GM12878 (cell line): ENCODE measurements around the gene SLC25A29.

ENCODE experiments used
- CEBPB ChIP-seq, 2 experiments: fragments of 150-350 bp in 1 of 2; IDR thresholded peaks; 2 replicates each; pipeline ENCODE4 v1.6.1; 2012 to 2014; ENCODE audit warnings: low read depth in 2 of 2, low read length in 2 of 2, borderline replicate concordance in 1 of 2, inconsistent platforms in 1 of 2
- EP300 ChIP-seq, 2 experiments: fragments of 150-350 bp in 1 of 2; IDR thresholded peaks; 2 replicates each; pipeline ENCODE4 v1.6.1; 2011 to 2012; ENCODE audit warnings: low read depth in 2 of 2, low read length in 2 of 2, borderline replicate concordance in 1 of 2, improper control_type of control experiment in 1 of 2, inconsistent platforms in 1 of 2; ENCODE audit not compliant: control insufficient read depth in 1 of 2
- ETV6 ChIP-seq, 2 experiments: fragments of 450-650 bp in 1 of 2; IDR thresholded peaks in 1 of 2; conservative IDR thresholded peaks in 1 of 2; 2 replicates each; pipeline ENCODE4 v1.6.1; 2014; ENCODE audit warnings: antibody characterized with exemption in 1 of 2, borderline replicate concordance in 1 of 2, low read depth in 1 of 2, mild to moderate bottlenecking in 1 of 2, moderate library complexity in 1 of 2
- FOS ChIP-seq: IDR thresholded peaks from 3 replicates; pipeline ENCODE4 v1.6.1; 2011; ENCODE audit warnings: borderline replicate concordance; ENCODE audit not compliant: insufficient read length; ENCODE audit errors: extremely low read depth
- GATAD2B ChIP-seq: fragments of 450-650 bp; conservative IDR thresholded peaks from 2 replicates; pipeline ENCODE4 v1.6.1; 2017; ENCODE audit warnings: low read depth, mild to moderate bottlenecking, moderate library complexity
- POLR2A ChIP-seq: IDR thresholded peaks from 2 replicates; pipeline ENCODE4 v1.6.1; 2011; ENCODE audit warnings: low read depth, mild to moderate bottlenecking, low read length
- RCOR1 ChIP-seq: conservative IDR thresholded peaks from 2 replicates; pipeline ENCODE4 v1.6.1; 2012; ENCODE audit warnings: low read depth, low read length, improper control_type of control experiment
- SMARCA5 ChIP-seq: fragments of 450-650 bp; IDR thresholded peaks from 2 replicates; pipeline ENCODE4 v1.6.1; 2017; ENCODE audit warnings: mild to moderate bottlenecking
- SMC3 ChIP-seq: IDR thresholded peaks from 2 replicates; pipeline ENCODE4 v1.6.1; 2011; ENCODE audit warnings: low read length, improper control_type of control experiment, borderline replicate concordance
- TCF7 ChIP-seq: IDR thresholded peaks from 2 replicates; pipeline ENCODE4 v1.6.1; 2014; ENCODE audit warnings: antibody characterized with exemption, borderline replicate concordance
- TF ChIP-seq, protein P1 (sequence below): IDR thresholded peaks from 2 replicates; pipeline ENCODE4 v1.6.1; 2011; ENCODE audit warnings: low read depth, mild to moderate bottlenecking, low read length, moderate library complexity, borderline replicate concordance; ENCODE audit errors: extremely low read depth
- TF ChIP-seq, protein P2 (sequence below), 3 experiments: IDR thresholded peaks in 2 of 3; conservative IDR thresholded peaks in 1 of 3; 2 replicates each; pipeline ENCODE4 v1.5.1; 2011; ENCODE audit warnings: low read depth in 3 of 3, low read length in 3 of 3, mild to moderate bottlenecking in 3 of 3, control low read depth in 2 of 3, moderate library complexity in 2 of 3, inconsistent platforms in 1 of 3, mixed read lengths in 1 of 3; ENCODE audit not compliant: control insufficient read depth in 2 of 3, insufficient read depth in 1 of 3; ENCODE audit errors: extremely low read depth in 1 of 3

DNA sequence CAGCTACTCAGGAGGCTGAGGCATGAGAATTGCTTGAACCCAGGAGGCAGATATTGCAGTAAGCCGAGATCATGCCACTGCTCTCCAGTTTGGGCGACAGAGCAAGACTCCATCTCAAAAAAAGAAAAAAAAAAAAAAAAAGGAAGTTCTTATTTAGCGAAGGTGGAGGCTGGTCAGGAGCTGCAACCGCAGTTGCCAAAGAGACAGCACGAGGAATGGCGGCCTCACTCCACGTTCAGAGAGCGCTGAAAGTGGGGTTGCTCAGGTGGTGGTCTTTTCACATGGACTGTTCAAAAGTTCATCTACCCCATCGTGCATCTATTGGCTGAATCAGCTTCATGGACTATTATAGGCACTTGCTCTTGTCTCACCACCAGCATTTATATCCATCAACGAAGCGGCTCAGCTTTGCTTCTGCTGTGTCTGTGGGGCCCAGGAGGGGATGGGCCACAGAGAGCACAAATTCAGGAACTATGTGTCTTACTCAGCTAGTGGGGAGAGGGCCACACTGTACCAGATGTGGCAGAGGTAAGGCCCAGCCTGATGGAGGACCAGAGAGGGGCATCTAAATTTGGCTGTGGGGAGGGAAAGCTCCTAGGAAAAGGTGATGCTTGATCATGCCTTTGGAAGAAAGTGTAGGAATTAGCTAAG, 44.2 kb upstream of the SLC25A29 start:
- TF ChIP-seq RCOR1 (no peak), SMARCA5 (no peak), FOS (no peak), POLR2A (no peak), EP300 (IDR thresholded peaks at IDR 0.05; ENCODE audit: borderline replicate concordance in 1 of 2, control insufficient read depth in 1 of 2, low read depth in 2 of 2, low read length in 2 of 2) (no peak), CEBPB (IDR thresholded peaks at IDR 0.05; ENCODE audit: borderline replicate concordance in 1 of 2, low read depth in 2 of 2, low read length in 2 of 2) (no peak), GATAD2B (no peak), TCF7 (no peak), SMC3 (no peak), ETV6 (conservative IDR thresholded peaks at IDR 0.05 in 1 of 2, IDR thresholded peaks at IDR 0.05 in 1 of 2; ENCODE audit: borderline replicate concordance in 1 of 2, low read depth in 1 of 2) (no peak)
- TF ChIP-seq, protein P1, sequence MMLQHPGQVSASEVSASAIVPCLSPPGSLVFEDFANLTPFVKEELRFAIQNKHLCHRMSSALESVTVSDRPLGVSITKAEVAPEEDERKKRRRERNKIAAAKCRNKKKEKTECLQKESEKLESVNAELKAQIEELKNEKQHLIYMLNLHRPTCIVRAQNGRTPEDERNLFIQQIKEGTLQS, result no peak
- TF ChIP-seq, protein P2, sequence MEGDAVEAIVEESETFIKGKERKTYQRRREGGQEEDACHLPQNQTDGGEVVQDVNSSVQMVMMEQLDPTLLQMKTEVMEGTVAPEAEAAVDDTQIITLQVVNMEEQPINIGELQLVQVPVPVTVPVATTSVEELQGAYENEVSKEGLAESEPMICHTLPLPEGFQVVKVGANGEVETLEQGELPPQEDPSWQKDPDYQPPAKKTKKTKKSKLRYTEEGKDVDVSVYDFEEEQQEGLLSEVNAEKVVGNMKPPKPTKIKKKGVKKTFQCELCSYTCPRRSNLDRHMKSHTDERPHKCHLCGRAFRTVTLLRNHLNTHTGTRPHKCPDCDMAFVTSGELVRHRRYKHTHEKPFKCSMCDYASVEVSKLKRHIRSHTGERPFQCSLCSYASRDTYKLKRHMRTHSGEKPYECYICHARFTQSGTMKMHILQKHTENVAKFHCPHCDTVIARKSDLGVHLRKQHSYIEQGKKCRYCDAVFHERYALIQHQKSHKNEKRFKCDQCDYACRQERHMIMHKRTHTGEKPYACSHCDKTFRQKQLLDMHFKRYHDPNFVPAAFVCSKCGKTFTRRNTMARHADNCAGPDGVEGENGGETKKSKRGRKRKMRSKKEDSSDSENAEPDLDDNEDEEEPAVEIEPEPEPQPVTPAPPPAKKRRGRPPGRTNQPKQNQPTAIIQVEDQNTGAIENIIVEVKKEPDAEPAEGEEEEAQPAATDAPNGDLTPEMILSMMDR (IDR thresholded peaks at IDR 0.05 in 2 of 3, conservative IDR thresholded peaks at IDR 0.05 in 1 of 3; ENCODE audit: control insufficient read depth in 2 of 3, extremely low read depth in 1 of 3, insufficient read depth in 1 of 3, low read depth in 3 of 3, low read length in 3 of 3), result no peak
